NCI-H1092 treated with DMSO at 0.1 percent for 48 hours (cell line): ENCODE results near the gene ARL4C.

Source experiments
- DNase-seq: peaks from one replicate; lab custom pipeline; 2025; lab: John Stamatoyannopoulos, UW

Gene ARL4C

DNA sequence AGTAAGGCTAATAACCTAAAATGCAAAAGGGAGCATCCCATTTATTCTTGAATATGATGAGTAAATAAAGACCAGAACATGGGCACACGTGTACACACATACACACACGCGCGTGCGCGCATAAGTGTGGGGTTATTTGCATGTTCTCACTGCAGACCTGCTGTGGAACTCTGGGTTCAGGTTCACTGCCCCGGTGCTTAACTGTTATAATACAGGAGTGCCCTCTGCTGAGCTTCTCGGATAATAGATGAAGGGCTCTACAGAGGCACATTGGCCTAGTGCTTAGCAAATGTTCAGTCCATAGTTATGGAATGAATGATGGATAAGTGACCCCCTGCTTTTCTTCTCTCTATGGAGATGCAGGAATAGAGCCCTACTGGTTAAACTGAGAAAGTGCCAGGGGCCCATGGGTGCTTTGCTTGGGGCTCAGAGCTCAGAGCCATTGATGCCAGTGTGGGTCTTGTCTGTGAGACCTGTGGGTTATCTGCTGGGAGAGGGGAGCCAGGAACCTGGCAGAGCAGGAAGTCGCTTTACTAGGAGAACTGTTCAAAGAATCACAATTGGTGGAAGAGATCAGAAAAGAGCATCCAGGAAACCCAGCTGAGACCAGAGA is 3.6 kb upstream of the ARL4C start:
- DNase-seq = peak; percentile 45

DNA sequence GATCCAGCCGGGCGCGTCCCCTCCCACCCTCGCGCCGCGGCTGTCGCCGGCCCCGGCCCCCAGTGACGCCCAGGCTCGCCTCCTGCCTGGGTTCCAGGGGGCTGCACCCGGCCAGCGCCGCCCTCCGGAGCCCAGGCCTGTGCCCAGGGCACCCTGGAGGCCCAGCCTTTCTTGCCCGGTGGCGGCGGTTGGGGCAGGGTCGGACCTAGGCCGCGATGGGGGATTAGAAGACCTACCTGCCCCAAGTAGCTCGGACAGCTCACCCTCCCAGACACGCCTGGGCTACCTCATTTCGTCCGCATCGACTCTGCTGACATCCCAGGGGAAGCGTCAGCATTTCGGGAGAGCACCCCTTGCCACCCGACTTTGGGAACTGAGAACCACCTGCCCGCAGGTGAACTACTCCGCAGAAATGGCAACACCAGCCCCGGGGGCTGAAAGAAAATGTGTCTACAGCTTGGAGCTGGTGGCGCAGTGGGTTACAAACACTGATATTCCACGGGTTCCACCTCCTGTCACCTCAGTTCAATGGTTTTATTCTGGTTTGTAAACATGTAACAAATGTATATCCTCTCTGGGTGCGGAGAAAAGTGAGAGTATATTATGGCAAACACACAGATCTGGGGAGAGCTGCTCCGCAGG is 834 bp upstream of the ARL4C start:
- no peak for DNase-seq

DNA sequence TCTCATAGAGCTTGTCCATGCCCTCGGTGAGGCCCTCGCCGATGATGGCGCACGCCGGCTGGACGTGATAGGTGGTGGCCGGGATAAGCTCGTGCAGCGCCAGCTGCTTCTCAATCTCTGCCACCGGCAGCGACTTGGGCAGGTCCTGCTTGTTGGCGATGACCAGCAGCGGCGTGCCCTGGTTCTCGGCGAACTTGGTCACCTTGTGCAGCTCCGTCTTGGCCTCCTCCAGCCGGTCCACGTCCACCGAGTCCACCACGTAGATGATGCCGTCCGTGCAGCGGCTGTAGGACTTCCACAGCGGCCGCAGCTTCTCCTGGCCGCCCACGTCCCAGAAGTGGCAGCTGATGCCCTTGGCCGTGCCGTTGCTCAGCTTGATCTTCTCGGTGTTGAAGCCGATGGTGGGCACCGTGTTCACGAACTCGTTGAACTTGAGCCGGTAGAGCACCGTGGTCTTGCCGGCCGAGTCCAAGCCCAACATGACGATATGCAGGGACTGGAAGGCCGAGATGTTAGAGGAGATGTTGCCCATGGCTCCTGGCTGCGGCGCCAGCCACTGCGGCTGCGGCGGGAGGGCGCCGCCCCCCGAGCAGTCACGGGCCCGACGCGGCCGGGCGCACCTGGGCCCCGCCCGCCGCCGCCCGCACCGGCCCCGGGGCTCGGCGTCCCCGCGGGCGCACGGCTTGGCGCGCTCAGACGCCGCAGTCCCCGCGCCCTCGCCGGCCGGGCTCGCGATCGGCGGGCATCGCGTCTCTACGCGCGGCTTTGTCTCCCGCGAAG is 636 bp downstream of the ARL4C start:
- DNase-seq = no peak

- no peak for DNase-seq
Measured at GRCh38 chr2:234495251-234496054, 1.4 kb downstream of the ARL4C start.

GRCh38 chr2:234494361-234495250 is 2.3 kb downstream of the ARL4C start:
- DNase-seq = peak; percentile 24

GRCh38 chr2:234493796-234494195 is 3.1 kb downstream of the ARL4C start:
- DNase-seq = no peak

DNA sequence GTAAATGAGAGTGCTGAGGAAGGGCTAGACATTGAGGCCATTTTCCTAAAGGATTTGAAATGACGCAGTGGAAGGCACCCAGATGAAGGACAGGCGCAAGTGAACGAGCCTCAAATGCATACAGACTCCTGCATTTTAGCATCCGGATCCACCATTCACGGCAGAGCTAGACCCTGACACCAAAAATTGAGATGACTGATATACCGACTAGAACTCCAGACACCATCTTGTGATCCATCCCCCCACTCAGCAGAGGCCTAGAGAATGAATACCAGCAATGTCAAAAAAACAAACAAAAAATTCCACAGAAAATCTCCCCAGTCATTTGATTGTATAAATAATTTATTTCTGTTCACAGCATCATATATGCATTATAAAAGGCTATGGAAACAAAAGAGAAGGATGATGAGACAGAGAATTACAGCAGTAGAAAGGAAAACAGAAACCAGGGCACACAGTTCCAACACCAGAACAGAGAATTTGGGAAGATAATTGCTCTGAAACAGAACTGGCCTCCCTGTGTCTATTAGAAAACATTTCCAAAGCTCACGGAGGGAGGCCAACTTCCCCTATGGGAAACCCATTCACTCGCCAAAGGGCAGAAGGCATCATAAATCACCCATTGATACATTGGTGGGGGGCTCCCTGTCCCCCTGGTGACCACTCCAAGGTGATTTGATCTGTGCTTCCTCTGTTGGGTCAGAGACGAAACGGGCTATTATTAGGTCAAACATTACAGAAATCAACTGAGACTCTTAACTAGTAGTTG is 4.0 kb downstream of the ARL4C start:
- no peak for DNase-seq

DNA sequence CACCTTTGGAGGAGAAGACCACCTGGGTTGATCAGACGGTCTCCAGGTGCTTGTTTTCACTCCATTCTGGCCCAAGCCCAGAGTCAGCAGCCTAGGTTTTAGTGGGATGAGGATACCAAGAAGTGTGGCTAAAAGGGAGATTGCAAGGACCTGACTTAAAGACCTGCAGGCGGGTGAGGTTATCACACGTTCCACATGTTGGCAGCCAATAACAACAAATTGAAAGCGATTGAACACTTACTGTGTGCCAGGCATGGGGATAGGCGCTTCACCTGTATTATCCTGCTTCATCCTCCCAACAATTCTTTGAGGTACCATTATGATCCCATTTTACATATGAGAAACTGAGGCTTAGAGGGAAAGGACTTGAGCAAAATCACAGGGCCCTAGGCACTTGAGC is 5.0 kb downstream of the ARL4C start:
- DNase-seq = no peak

- no peak for DNase-seq
Measured at GRCh38 chr2:234491281-234491680, 5.6 kb downstream of the ARL4C start.

GRCh38 chr2:234490271-234491091 is 6.4 kb downstream of the ARL4C start:
- DNase-seq = no peak

GRCh38 chr2:234488913-234489451 is 7.9 kb downstream of the ARL4C start:
- no peak for DNase-seq

GRCh38 chr2:234488486-234488885 is 8.4 kb downstream of the ARL4C start:
- DNase-seq = no peak

GRCh38 chr2:234487356-234487755 is 9.5 kb downstream of the ARL4C start:
- DNase-seq = no peak

- DNase-seq = no peak
Measured at GRCh38 chr2:234483568-234484251, 13.2 kb downstream of the ARL4C start.

GRCh38 chr2:234481301-234481700 is 15.6 kb downstream of the ARL4C start:
- DNase-seq = no peak

DNA sequence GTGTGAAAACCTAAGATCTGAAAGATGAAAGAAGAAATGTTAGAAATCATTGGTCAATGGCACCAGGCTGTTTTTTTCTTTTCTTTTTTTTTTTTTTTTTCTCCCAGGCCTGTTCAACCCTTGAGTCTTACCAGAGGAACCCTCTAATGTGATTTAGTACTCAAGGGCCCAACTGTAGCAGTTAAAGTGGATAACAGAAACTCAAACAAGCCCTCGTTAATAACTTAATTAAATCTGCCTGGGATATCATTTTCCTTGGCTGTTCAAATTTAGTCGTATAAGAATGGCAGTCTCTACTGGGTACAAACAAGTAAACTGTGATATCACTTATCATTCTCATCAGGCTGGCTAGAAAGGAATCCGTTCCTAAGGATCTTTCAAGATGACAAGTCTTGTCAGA is 16.5 kb downstream of the ARL4C start:
- no peak for DNase-seq

- no peak for DNase-seq
Measured at GRCh38 chr2:234479465-234479864, 17.4 kb downstream of the ARL4C start.

DNA sequence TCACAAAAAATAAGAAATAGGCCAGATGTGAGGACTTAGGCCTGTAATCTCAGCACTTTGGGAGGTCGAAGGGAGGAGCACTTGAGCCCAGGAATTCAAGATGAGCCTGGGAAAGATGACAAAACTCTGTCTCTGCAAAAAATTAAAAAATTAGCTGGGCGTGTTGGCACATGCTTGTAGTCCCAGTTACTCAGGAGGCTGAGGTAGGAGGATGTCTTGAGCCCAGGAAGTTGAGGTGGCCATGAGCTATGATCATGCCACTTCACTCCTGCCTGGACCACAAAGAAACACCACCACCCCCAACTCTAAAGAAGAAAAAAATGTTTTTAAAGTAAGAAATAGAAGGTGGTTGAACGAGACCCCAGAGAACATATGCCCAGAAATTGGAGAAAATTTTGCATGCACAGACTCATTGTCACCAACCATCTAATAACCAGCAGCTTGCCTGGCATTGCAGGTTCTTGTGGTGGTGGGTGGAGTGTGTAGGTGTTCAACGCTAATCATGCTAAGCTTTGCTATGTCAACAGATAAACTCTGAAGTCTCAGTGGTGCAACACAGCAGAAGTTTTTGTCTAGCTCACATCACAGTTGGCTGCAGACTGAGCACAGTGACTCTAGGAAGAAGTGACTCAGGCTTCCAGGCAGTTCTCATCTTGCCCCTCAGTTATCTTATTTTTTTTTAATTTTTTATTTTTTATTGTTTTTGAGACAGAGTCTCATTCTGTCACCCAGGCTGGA is 18.6 kb downstream of the ARL4C start:
- DNase-seq = no peak
